ENCODE data around the gene CDH12.

Gene CDH12

DNA sequence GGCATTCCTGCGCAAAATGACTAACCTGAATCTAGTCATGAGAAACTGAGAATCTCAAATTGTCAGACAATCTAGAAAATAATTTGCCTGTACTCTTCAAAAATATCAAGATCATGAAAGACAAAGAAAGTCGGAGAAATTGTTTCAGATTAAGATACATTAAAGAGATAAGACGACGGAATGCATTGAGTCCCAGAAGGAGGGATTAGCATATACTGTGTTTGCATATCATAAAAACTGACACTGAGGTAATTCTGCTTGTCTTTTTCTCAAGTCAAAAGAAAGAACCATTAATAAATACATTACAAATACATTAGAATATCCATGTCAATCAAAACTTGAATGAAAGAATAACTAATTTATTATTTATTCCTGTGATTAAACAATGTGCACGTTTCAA is 88.4 kb downstream of the CDH12 start:
- DNase-seq (ENCODE audit: low read depth): no peak

DNA sequence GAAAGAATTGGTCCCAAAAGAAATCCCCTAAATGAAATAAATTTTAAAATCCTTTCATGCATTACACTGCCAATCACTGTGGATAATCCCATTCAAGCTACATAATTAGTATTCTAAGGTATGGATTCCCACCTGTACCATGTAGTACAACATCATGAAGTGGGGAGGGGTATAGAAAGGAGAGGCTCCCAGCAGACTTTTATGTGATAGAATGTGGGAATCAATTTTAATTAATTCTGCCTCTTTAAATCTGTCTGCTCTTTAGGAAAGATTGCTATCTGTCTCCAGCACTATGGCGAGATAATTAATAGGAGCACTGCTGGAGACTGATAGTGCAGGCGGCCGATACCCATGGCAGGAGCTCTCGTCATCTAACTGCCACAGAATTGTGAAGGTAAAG is 95.4 kb downstream of the CDH12 start:
- DNase-seq (ENCODE audit: low read depth): no peak

DNA sequence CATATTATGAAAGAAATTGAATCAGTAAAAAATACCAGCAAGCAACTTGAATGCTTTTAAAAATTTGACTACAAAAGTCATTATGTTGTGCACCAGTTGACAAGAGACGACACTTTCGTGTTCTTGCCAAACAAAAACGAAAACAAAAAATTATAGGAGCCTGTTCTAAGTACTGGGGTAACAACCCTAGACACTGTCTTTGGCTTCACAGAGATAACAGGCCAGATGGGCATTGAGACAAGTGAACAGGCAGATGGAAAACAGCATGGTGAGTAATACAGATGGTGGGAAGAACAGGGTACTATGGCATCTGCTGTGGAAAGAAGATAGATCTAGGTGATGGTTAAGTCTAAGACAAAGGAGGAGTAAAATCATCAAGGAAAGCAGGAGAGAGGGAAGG is 99.0 kb downstream of the CDH12 start:
- no peak for DNase-seq (ENCODE audit: low read depth)

DNA sequence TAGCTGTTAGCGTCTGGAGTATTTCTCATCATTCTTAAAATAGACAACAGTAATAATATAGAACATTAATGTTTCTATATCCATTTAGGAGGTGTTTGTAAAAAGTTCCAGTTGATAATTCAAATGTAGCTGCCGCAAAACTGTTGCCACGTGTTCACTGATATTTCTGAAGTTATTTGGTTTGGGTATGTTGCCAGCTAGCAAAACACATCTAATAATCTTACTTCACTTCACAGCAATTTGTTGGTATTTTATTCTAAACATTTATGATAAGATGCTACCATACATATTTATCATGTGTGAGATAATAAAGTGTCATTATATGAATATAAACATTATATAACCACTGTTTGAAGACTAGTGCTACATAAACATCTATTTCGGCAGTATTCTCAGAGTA is 101.6 kb downstream of the CDH12 start:
- no peak for DNase-seq (ENCODE audit: low read depth)

DNA sequence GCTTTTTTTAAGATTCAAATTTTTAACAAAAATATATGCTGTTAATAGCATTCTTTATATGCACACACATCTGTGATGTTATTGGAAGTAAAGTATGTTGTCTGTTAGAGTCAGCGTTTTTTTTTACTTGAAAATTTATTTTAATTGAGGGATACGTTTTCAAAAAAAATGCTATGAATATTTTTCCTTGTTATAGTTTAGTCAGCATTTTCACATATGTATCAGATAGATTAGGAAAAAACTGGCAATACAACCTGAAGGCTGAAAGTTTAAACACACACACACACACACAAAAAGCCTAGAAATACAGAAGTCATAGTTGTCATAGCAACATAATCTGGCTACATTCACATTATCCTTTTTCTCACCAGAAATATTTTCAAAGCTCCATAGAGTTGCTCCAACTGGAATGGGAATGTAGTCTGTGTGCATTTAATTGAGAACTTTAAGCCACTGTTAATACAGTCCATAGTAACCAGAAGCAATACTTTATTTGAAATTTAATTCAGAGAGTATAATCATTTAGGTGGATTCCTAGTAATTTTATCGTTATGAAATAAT is 116.6 kb downstream of the CDH12 start:
- DNase-seq (ENCODE audit: low read depth): no peak

DNA sequence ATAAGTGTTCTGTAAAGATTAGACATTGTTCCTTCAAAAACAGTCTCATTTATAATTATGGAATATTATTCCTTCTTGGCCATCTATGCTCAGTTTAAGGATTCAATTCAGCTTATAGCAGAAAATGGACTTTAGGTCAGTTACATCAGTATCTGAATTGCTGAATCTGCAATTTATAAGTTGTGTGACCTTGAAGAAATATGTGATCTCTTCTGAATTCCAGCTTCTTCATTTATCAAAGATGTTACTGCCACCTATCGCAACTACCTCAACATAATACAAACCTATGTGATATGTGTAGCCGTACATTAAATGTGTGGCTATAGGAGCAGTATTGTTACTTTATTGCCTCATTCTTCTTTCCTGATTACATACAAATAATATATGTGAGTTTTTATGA is 118.2 kb downstream of the CDH12 start:
- no peak for DNase-seq (ENCODE audit: low read depth)

DNA sequence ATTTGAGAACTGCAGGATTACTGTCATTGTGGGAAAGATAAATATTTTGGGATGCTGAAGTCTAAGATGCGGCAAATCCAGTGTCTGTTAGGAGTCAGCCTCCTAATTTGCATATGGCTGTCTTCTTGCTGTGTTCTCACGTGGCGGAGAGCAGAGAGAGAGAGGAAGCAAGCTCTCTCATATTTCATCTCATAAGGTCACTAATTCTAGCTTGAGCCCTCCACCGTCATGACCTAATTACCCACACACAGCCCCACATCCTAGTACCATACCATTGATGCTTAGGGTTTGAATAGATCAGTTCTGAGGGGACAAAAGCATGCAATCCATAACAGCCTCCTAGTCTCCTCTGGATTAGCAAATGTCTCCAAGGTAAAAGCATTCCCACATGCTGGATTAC is 124.5 kb downstream of the CDH12 start:
- DNase-seq (ENCODE audit: low read depth): no peak

DNA sequence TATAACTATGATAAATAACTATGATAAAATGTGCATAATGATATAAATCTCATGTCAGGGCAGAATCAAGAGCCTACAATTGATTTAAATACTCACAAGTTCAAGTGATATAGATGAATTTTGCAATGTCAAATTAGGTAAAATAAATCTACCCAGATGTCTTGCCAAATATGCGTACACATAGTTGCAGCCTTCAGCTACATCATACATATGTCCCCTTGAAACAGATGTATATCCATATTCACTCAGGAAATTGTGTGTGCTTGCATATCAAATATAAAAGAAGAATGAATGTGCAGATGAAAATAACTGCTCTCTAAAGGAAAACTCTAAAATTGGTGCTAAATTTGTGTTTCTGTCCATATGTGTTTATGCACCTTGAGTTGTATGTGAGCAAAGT is 130.7 kb downstream of the CDH12 start:
- DNase-seq (ENCODE audit: low read depth): no peak

DNA sequence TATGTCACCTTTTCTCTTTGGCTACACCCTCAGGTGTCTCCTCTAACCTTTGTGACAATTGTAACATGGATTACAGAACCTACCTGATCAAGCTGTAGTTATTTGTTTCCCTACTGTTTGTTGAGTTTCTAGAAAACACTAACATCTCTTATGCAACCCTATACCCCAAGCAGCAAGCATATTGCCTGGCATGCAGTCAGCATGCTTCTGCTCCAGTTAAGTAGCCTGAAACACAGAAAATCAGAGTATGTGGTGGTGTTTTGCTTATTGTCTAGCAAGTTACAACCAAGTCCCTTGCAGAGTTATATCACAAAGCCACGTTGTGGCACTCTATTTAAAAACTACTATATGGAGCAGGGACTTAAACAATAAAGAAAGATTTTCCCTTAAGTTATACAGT is 131.1 kb downstream of the CDH12 start:
- DNase-seq (ENCODE audit: low read depth): no peak

DNA sequence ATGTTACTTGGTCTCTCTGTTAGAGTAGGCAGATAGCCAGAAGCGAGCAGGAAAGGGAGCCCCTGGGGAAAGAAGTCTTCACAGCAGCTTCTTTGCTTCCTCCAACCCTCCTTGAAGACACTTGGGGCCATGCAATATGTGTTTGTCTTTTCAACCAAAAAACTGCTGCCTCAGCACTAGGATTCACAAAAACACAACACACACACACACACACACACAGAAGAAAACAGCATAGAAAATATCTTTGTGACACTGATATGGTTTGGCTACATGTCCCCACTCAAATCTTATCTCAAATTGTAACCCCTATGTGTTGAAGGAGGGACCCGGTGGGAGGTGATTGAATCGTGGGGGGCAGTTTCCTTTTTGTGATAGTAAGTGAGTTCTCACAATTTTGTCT is 133.3 kb downstream of the CDH12 start:
- DNase-seq (ENCODE audit: low read depth): no peak

DNA sequence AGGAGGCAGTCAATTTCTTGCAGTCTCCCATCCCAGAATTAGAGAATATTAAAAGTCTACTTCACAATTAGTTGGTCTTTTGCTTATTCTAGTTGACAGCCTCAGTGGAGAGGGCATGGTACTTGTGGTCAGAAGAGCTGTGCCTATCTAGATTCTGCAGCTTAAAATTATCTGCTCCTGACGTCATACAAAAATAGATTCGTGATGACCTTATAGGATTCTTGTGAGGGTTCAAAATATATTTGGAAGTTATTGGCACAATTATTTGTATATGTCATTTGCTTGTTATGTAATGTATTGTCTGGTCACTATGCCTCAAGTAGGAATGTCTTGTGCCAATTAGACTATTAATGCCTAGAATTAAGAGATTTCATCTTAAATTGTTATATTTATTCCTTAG is 142.5 kb downstream of the CDH12 start:
- no peak for DNase-seq (ENCODE audit: low read depth)

DNA sequence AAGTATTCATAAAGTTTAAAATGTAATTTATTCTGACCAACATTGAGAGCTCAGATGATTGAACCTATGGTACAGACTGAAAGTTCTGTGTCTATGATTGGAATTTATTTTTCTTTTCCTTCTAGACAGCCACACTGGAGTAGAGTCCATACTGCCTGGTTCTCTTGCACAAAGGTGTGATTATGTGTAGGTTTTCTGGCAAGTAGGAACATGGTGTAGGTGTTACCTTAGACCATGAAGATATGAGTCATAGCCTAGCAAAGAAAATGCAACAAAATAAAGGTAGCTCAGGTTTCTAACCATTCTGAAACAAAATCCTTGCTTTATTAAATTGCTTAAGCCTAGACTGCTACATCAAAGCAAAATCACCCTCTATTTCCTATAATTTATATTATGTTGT is 143.4 kb downstream of the CDH12 start:
- no peak for DNase-seq (ENCODE audit: low read depth)

DNA sequence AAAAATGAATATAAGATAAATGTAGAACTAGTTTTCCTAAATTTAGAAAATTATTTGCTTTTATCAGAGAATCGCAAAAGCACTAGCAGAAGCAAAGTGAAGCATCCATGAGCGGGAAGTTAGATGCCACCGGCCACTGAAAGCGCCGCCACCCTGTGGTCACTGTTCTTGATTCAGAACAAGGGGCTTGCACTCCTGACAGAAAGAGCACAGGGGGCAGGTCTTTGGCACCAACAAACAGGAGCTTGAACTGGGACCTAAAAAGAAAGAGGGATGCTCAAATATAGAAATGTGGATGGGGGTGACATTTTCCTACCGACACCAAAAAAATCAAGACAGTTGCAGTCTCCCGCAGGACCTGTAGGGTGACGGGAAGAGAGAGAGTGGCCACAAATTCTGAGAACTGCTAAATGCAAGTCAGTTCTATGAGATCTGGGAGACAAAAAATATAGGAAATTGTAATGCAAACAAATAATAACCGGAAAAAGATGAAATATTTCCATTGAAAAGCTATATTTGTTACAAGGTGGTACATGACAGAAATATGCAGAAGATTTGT is 144.3 kb downstream of the CDH12 start:
- no peak for DNase-seq (ENCODE audit: low read depth)

DNA sequence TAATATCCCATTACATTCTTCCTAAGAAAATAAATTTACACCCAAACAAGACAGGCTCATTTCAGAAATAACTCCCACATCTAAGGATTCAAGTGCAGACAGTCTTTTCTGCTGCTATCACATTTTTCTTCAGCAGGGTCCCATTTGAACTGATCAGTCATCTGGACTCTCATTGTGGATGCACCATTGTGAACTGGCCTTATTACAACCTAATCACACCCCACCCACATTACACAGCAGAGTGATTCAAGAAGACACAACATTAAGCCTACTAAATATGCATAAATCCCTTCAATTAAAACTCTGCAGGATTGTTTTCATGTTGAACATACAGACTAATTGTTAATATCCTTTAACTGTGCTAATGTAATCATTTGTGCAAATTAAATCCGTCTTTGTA is 146.2 kb downstream of the CDH12 start:
- no peak for DNase-seq (ENCODE audit: low read depth)

DNA sequence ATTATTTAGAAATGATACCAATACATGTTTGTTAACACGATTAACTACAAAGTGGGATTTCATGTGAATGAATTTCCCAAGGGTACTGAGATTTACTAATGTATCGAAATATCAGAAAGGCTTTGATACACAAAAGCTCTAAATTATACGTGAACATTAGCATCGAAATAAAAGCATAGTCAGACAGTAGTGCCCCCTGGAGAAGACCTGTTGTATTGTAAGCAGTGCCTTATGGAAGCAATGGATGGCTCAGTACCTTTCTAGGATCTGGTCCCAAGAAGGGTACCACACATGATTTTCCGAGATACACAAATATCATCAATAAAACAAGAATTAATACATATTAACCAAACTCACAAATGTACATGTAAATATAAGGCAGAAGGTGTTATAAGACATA is 153.8 kb downstream of the CDH12 start:
- no peak for DNase-seq (ENCODE audit: low read depth)

DNA sequence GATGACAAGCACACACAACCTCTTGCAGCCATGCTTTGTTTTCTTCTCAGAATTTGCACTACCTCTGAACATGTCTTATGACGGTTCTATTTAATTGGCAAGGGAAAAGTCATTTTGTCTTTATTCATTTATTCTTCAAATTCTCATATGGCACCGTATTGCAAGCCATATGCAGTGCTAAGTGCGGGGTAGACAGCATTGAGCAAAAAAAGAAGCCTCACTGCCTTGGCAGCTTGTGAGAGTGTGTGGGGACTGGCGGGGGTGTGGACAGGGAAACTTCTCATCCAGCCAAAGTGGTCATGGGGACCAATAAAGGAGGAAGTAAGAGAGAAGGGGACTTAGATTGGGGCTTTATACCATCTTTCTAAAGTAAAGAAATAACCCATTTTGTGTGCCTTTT is 160.0 kb downstream of the CDH12 start:
- no peak for DNase-seq (ENCODE audit: low read depth)

DNA sequence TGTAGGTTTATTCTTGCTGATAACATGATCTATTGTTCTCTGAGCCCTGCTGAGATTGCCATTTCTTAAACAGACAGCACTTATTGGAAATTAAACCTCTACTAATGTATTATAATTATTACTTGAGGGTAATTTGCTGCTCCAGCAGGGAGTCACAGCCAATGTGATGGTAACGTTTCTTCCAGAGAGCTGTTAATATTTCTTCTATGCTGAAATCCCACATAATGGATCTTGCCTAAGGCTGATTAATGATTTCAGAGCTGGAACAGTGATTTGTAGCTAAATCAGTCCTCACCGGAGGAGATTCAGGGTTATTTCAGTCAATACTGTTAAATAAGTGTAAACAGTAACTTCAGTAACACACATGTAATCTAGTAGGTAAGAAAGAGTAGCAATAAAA is 170.1 kb downstream of the CDH12 start:
- no peak for DNase-seq (ENCODE audit: low read depth)

DNA sequence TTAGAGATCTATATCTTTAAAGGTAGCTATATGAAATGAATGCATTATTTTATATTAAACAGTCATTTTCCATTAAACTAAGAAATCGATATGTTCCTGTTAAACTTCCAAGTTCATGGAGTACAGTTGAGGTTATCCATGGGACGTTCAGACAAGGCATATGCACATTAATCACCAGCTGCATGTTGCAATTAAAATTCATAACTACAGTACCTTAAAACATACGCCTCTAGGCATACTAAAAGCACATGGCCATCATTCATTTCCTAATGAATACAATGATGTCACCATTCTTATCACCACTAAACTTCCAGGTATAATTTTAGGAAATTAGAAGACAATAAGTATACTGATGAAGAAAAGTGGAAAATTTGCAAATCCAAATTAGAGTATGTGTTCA is 174.3 kb downstream of the CDH12 start:
- no peak for DNase-seq (ENCODE audit: low read depth)

DNA sequence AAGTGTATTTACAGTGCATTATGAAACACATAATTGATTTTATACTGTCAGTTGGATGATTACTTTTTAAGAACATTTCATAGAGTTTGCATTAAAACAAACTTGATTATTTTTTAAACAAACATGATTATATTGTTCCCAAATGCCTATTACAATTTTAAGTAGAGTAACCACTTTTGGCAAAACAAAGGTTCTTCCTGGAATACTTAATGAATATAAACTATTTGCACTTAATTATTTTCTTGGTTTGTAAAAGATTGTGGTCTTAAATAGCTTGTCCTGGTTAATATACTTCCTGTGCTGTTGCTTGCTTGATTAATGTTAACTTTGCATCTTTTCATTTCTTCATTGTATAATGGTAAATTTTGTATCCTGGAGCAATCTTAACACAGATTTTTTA is 180.0 kb downstream of the CDH12 start:
- no peak for DNase-seq (ENCODE audit: low read depth)

DNA sequence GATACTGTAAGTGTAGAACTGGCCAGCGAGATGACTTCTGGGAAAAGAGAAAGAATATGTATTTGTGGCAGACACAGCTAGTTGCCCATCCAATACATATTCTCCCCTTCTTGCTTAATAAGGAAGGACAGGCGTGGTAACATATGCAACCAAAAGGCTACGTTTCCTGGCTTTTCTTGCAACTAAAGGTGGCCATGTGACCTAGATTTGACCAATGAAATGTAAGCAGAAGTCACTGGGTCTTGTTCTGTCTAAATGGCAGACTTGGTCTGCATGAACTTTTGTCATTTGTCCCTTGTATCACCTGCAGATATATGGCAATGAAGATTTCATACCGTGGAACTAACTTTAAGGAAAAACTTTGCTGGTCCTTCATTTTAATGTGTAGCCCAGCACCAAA is 183.8 kb downstream of the CDH12 start:
- DNase-seq (ENCODE audit: low read depth): no peak

DNA sequence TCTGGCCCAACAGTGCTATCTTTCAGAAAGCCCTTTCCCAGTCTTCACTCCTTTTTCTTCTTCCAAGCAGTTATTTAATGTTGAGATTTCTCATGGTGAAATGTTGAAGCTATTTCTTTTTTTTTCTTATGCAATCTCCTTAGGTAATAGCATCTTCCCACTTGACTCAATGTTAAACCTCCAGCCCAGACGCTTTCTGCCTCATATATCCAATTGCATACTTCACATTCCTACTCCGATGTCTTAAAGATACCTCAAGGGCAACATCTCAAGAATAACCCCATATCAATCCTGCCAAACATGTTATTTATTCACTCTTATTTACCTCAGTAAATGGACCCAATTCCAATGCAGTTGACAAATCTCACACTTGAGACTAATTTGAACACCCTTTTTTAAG is 187.3 kb downstream of the CDH12 start:
- no peak for DNase-seq (ENCODE audit: low read depth)

DNA sequence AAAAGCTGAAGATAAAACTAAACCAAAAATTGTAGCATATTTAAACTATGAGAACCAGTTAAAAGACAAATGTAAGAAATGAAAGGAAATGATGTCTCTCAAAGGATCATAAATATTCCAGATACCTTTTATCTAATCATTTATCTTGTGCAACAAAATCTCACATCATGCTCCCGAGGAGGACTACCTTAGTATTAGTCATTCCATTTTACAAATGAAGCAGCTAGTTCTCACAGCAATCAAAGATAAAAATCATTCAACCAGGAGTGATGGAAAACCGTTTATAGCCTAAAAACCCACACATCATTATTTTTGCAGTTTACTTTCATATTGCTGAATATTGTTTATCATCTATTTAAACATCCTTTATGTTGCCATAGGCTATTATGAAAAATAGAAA is 190.0 kb downstream of the CDH12 start:
- no peak for DNase-seq (ENCODE audit: low read depth)

DNA sequence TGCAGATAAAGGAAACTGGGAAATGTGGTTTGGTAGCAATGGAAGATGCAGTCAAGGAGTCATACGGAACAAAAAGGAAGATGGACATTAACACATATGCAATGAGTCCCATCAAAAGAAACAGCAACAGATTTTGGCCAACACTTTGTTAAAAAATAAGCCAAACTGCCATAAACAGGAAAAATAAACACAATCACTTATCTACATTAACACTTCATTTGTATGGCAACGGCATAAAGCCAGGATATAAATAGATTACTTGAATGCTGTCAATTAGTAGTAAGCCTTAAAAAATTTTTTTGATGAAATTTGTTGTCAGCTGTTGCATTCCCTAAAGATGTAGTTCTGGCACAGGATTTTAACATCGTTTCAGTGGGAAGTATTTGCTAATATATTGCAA is 190.8 kb downstream of the CDH12 start:
- no peak for DNase-seq (ENCODE audit: low read depth)

DNA sequence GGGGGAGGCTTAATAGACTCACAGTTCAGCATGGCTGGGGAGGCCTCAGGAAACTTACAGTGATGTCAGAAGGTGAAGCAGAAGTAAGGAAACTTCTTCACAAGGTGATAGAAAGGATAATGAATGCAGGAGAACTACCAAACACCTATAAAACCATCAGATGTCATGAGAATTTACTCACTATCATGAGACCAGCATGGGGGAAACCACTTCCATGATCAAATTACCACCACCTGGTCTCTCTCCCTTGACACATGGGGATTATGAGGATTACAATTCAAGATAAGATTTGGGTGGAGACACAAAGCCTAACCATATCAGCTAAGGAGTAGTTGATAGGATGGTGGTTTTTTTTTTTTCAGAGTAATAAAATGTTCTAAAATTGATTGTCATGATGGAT is 201.8 kb downstream of the CDH12 start:
- DNase-seq (ENCODE audit: low read depth): no peak

DNA sequence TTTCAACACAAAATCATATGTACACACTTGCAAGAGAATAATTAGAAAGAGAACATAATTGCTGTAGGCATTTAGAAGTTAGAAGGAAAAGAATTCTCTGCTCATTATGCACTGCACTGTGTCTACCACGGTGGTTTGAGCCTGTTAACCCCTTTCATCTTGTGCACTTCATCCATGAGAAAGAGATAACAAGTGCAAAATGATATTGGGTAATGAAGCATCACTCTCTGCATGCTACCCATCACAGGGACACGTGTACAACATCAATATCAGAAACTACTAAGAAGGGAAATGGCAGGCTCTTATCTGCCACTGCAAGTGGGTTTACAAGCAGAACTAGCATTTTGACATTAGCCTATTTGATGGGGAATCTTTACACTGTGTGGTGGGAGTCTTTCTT is 202.6 kb downstream of the CDH12 start:
- no peak for DNase-seq (ENCODE audit: low read depth)

All from activated gamma-delta T cell treated with anti-CD3 and anti-CD28 coated beads, Interleukin-2, amount 50 U/mL, for 16 hours (primary cell).